A375 (cell line): Measurements from ENCODE around the gene MAEA. TPM values are rescaled to one million over a fixed set of nuclear protein-coding genes. Genes with fewer than 3 reads are reported as not detected.

ENCODE experiments used
- total RNA-seq: library from RNA; depleted of rRNA; stranded (reverse); fragments of >200 nt; shearing (Covaris generic); gene quantifications from 2 replicates; pipeline ENCODE4 v1.2.3, GENCODE V29; 2014; rRNA removed

Gene MAEA
- 46.1 and 56.8 TPM in 2 replicates for total RNA-seq

DNA sequence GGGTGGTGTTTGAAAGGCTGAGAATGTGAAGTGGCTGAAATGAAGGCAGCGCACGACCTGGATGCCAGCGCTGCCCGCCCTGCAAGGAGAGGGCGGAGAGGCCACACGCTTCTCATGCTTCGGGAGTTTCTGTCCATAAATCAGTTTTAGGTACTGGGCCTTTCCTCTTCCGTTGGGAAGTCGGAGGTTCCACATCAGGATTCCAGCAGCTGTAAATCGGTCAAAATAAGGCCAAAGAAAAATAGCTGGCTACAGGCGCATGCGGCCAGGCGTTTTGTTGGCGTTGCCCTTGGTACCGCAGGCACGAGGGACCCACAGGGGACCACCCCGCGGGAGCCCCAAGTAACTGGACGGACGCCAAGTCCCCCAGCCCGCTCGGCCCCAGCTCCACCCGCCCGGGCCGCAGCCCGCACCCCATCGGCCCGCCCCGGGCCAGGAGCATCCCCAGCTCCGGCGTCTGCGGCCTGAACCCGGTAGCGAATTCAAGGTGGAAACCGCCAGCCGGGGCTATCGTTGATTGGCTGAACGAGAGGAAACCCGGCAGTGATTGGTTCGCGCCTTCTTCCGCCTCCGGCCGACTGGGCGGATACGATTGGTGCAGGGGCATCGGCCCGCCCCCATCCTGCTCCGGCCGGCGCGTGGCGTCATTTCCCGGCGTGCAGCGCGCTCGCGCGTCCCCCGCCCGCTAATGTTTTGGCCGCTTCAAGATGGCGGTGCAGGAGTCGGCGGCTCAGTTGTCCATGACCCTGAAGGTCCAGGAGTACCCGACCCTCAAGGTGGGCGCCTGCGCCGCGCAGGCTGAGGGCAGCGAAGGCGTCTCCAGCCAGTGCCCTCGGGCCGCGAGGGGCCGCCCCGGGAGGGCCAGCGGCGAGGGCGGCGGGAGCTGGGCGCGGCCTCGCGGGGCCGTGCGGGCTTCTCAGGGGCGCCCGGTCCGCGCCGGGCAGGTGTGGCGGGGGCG is at the start of gene MAEA:
MAEA (plus strand) TSS at position 685 of the 958 bp plus-strand sequence; CDS start at position 708, 23 bp downstream.

DNA sequence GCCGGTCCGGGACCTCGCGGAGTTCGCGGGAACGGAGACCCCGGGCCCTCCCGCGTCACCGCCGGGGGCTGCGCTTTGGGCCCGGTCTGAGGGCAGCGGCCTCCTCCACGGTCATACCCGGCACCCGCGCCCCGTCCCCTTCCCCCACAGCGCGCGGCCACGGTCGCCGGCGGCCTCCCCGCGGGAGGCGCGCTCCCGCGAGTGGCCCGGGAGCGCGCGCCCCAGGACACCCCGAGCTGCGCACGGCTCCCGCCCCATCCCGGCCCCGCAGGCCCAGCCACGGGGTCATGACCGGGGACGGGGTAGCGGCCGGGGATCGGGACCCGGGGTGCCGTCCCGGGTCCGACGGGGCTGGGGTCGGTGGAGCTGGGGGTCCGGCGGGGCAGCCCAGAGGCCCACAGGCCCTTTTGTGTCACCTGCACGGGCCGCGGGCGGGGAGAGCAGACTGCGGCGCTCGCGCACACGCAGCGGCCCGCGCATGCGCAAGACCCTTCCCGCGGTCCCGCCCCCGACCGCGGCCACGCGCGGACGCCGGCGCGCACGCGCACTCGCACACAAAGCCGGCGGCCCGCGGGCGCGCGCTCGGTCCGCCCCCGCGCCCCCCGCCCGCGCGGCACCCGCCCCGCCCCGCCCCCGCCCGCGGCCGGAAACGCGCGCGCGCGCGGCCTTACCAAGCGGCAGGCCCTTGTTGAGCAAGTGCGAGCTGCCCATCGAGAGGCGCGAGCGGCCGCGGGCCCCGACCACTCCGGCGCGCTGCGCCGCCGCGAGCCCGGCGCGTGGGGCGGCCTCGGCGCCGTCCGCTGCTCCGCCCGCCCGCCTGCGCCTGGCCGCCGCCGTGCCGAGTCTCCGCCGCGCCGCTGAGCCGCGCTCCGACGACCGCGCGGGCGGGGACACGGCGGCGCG is 41.2 kb upstream of the MAEA start, which contains the start of gene CTBP1:
CTBP1 (minus strand) TSS at position 886 of the 903 bp plus-strand sequence. CDS start 7,799 bp downstream, outside the sequence.

DNA sequence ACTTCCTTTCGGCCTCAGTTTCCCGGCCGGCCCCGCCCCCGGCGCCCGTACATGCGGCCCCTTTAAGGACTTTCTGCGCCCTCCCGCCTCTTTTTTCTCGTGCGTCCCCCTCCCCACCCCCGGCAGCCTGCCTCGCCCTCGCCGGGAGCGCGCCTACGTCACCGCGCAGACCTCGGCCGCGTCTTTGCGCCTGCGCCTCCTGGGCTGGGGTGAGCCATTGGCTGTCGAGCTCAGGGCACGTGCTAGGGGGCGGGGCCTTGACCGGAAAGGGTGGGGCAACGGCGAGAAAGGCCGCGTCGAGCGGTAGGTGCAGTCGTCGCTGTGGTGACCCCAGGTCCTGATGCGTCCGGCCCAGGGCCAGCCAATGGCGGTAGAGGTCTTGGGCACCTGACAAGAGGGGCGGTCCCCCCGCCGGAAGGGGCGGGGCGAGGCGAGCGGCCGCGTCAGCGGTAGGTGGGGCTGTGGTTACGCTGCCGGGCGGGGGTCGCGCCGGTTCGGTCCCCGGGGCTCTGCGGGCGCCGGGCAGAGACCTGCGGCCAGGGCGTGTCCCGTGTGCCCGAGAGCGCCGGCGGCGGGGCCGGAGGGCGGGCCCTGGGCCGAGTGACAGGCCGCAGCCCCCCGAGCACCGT is 57.2 kb downstream of the MAEA start, which contains the start of gene UVSSA:
UVSSA (plus strand) TSS at position 428 of the 629 bp plus-strand sequence. CDS start 884 bp downstream, outside the sequence.

Other genes starting within 250 kb of the MAEA start
- not detected in 2 replicates for gene RNF212, start 176.3 kb upstream of the MAEA start, total RNA-seq
- gene SPON2, start 117.3 kb upstream of the MAEA start, total RNA-seq = 10.3 and 13.4 TPM in 2 replicates
- 230 and 238 TPM in 2 replicates for gene CTBP1, start 40.8 kb upstream of the MAEA start, total RNA-seq
- 13.3 and 14.6 TPM in 2 replicates for gene UVSSA, start 57.3 kb downstream of the MAEA start, total RNA-seq
- gene NKX1-1, start 116.6 kb downstream of the MAEA start, total RNA-seq = not detected in 2 replicates